ENCODE data around the gene NCOA3.
A peak's percentile ranks its signal among the peaks of the same experiment; 100 is the strongest.
"Not testable (repeated sequence)": the region's sequence is repeated elsewhere in the genome, so short reads cannot be mapped to it uniquely, and the experiment has no call there.

The NCOA3 gene

DNA sequence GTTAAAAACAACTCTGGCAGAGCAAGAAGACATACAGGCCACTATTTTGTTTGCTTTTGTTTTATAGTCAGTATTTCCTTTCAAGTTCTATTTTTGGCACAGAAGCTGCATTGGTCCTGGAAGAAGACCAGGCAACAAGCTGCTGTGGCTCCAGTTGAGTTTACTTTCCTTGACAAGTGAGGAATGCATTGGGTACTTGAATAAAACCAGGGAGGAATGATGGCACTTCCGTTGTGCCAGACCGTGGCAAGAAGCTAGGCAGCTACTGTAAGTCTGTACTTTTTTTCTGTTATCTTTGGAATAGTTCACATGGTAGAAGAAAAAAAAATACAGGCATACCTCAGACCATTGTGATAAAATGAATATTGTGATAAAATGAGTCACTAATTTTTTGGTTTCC lies 66.3 kb downstream of the NCOA3 start:
- DNase-seq: no peak

DNA sequence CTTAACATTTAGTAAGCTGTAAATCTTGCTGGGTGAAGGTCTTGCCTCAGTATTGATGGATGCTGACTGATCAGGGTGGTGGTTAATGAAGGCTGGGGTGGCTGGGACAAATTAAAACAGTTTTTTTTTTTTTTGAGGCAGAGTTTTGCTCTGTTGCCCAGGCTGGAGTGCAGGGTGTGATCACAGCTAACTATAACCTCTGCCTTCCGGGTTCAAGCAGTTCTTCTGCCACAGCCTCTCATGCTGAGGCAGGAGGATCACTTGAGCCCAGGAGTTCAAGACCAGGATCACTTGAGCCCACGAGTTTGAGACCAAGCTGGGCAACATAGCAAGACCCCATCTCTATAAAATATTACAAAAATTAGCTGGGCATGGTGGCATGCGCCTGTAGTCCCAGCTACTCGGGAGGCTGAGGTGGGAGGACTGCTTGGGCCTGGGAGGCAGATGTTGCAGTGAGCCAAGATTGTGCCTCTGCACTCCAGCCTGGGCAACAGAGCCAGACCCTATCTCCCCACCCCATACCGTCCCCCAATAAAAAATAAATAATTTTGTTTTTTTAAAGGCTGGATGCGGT lies 67.2 kb downstream of the NCOA3 start:
- no peak for DNase-seq

DNA sequence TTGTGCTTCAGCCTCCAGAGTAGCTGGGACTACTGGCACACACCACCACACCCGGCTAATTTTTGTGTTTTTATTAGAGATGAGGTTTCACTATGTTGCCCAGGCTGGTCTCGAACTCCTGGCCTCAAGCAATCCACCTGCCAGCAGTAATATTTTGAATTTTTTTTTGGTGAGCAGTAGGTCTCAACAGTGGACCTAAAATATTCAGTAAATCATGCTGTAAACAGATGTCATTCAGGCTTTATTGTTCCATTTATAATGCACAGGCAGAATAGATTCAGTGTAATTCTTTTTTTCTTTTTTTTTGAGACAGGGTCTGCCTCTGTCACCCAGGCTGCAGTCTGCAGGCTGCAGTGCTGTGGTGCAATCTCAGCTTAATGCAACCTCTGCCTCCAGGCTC lies 69.7 kb downstream of the NCOA3 start:
- no peak for DNase-seq

DNA sequence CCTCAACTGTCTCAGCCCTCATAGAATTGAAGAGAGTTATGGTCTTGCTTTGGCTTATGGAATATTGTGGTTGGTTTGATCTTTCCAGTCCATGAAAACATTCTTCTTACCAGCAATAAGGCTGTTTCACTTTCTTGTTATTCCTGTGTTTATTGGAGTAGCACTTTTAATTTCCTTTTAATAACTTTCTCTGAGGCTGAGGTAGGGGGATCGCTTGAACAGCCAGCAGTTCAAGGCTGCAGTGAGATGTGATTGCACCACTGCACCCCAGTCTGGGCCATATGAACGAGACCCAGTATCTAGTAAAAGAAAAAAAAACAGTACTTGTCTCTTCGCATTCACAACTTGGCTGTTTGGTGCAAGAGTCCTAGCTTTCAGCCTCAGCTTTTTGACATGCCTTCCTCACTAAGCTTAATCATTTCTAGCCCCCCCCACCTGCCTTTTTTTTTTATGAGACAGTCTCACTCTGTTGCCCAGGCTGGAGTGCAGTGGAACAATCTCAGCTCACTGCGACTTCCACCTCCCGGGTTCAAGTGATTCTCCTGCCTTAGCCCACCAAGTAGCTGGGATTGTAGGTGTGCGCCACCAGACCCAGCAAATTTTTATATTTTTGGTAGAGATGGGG lies 70.5 kb downstream of the NCOA3 start:
- no peak for DNase-seq

DNA sequence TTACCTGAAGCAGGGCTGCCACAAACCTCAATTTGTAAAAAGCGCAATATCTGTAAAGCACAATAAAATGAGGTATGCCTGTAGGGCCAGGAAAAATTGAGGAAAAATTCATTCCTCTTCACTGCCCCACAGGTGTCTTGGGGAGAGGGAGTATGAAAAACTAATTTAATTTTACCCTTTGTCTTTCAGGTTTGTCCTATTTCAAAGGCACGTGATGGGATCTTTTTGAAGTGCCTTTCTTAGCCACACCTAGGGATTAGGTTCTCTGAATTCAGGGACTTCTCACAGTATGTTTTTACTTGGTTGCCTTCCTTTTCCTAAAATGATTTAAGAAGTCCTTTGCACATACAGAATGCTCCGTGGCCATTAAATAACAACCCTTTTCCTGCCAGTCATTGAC lies 71.9 kb downstream of the NCOA3 start:
- no peak for DNase-seq

DNA sequence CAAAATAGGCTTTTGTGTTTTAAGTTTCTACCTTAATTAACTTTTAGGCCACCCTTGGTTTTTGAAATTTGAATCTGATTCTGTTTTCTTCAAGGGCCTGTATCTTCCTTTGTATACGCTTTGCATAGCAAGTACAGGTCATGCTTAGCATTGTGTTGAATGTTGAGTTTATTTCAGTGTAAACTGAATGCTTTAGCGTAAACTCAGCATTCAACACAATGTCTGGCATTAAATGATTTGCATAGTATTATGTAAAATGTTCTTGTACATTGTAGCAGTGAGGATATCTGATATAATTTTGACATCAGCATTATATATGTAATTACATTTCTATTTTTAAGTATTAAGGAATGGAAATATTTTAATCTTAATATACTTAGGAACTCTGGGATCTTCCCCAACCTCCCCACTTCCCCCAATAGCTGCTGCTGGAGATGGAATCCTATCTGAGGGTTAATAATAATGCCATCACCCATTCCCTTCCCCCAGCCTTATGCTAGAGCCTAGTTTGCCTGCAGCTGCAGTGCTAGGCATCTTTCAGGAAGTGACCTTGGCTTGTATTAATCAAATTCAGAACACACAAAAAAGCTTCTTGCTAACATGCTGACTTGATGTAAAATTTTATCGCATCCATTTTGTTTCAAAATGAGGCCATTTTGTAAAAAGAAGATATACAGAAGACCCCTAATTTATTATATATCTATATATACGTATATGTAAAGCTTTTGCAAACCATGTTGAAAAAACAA lies 73.1 kb downstream of the NCOA3 start:
- DNase-seq: no peak

DNA sequence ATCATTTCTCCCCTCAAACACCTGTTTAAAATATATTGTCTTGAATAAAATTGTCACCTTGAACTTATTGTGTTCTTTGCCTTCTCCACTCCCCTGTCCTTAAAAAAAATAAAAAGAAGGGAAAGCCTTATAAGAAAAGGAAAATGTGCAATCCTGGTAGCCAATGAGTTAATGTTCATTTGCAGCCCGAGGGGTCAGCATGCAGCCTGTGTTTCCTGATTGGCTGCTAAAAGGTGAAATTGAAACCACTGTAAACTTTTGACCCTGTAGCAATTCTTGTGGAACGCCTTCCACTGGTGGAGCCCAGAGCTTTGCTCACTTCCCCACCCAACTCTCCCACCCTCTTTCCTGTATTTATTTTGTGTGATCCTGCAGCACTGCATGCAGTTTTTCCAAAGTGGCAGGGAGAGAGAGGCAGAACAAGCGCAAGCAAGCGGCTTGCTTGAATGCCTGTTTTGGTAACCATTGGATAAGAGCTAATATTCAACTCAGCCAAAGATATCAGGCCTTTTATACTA lies 74.9 kb downstream of the NCOA3 start:
- peak in 1 of 2 experiments; percentile 38 for DNase-seq

DNA sequence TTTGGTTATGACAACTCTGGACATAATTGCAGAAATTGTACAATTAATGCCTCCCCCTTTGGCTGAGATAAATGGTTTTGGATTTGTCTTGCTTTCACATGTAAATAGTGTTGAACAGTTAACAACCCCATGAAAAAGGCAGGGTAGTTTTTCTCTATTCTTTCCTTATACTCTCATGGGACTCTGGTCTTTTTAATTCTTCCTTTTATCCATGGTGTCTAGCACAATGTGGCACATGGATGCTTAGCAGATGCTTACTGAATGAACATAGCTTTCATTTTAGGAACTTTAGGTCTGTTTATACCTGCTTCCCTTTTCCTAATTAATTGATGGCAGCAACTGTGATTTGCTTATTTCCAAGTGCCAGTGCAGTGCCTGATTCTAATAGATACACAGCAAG lies 75.6 kb downstream of the NCOA3 start:
- DNase-seq: peak in 1 of 2 experiments; percentile 28

DNA sequence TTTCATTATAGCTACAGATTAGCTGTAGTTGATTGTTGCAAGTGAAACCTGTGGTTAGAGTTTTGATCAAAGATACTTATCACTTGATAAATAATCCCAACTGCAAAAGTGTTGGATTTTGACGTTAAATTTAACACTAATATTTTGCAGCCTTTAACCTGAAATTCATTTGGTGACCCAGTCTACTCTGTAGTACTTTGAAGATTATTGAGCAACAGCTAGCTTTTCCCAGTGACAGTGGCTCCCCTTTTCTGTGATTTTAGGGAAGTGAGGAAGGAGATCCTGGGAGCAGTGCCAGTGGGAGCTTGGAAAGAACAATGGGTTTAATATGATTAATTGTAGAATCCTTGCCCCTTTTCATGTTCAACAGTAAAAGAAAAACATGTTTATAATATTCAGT lies 76.9 kb downstream of the NCOA3 start:
- no peak for DNase-seq

DNA sequence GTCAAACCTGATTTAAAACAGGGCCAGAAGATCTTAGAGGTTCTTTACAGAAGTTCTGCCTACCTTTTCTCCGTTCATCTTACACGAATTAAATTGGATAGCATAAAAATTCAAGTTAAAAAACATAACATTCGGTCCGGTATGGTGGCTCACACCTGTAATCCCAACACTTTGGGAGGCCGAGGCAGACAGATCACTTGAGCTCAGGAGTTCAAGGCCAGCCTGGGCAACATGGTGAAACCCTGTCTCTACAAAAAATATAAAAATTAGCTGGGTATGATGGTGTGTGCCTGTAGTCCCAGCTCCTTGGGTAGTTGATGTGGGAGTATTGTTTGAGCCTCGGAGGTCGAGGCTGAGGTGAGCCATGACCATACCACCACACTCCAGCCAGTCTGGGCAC lies 79.0 kb downstream of the NCOA3 start:
- not testable (repeated sequence) for DNase-seq

DNA sequence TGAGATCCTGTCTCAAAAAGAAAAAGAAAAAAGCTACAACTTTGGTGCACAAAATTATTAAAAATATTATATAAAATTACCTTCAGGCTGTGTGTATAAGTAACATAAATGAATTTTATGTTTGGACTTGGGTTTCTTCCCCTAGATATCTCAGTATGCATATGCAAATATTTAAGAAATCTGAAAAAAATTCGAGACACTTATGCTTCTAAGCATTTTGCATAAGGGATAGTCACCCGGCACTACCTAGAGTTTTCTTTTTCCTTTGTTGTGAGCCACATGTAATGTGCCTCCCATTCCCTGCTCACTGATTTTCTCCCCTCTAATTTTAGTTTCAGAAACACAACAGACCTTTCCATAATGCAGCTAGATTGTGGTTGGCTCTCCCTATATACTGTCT lies 79.4 kb downstream of the NCOA3 start:
- no peak for DNase-seq

DNA sequence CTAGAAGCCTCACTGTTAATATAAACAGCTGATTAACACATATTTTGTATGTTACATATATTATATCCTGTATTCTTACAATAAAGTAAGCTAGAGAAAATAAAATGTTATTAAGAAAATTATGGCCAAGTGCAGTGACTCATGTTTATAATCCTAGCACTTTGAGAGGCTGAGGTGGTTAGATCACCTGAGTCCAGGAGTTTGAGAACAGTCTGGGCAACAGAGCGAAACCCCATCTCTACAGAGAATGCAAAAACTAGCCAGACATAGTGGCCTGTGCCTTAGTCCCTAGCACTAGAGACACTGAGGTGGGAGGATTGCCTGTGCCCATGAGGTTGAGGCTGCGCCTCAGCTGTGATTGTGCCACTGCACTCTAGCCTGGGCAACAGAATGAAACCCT lies 81.9 kb downstream of the NCOA3 start:
- DNase-seq: no peak

DNA sequence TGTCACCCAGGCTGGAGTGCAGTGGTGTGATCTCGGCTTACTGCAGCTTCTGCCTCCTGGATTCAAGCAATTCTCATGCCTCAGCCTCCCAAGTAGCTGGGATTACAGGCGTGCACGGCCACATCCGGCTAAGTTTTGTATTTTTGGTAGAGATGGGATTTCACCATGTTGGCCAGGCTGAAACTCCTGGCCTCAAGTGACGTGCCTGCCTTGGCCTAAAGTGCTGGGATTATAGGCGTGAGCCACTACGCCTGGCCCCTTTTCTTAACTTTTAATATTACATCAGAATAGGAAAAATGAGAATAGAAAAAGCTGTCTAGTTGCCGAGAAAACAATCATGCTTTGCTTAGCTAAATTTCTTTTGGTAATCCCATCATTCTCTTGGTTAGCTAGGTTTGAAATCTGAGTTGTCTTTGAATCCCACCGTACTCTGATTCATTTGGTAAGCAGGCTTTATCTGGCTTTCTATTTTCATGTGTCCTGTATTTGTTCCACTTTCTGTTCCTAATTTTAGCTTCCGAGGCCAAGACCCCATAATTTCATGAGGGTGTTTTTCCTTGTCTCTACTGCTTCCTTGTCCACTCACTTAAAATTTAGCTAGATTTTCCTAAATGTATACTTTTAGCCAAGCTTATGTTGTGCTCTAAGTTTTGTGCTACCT lies 83.5 kb downstream of the NCOA3 start:
- no peak for DNase-seq

DNA sequence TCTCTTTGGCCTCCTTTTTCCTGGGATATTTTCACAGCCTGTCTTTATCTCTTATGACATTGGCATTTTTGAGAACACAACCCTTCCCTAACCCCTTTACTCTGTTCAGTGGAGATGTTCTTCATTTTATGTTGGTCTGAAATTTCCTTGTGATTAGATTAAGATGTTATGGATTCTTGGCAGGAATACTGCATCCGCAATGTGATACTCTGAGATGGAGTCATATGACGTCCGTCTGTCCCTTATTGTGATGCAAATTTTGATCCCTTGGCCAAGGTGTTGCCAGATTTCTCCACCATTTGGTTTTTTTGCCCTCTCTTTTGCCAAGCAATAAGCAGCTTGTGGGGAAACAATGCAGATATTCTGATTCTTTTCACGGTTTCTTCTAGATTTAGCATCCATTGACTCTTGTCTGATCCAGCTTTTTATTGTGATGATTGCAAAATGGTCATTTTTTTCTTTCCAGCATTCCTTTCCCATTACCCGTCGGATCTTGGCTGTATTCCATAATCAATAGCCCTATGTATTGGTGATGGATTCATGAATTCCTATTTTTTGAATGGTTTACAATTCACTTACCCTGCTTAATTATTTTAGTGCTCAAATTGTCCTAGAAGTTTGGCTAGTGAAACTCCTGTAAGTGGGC lies 85.1 kb downstream of the NCOA3 start:
- no peak for DNase-seq

DNA sequence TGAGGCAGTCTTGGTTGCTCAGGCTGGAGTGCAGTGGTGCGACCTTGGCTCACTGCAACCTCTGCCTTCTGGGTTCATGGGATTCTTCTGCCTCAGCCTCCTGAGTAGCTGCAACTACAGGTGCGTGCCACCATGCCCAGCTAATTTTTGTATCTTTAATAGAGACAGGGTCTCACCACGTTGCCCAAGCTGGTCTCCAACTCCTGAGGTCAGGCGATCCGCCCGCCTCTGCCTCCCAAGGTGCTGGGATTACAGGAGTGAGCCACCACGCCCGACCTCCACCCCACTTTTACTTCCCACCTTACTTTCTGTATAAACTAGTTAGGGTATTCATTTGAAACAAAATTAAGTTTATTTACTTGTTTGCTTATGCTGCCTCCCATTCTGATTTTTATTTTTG lies 86.5 kb downstream of the NCOA3 start:
- no peak for DNase-seq

DNA sequence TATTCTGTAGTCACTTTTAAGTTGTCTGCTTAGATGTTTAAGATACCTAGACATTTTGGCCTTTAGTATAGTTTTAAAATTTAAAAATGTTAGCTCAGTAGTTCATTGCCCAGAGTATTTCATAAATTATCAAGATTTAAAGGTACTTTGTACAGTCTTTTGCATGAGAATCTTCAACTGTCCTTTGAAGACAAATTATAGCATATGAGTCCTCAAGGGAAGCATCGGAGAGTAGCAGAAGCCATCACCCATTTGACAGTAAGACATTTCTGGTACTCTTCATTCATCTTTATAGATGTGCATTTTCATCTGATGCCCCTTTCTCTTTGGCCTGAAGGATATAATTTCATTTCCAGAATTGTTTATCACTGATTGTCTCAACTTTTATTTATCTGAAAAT lies 89.5 kb downstream of the NCOA3 start:
- no peak for DNase-seq

DNA sequence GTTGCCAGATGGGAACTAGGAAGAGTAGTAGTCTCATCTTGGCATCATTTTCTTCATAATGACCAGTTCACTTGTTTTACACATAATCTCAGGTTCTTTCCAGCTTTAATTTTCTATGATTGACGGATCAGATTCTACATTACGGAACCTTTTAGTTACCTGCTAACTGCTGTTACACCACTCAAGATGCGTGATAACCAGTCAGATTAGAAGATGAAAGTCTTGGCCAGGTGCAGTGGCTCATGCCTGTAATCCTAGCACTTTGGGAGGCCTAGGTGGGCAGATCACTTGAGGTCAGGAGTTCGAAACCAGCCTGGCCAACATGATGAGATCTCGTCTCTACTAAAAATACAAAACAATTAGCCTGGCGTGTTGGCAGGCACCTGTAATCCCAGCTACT lies 92.5 kb downstream of the NCOA3 start:
- no peak for DNase-seq

DNA sequence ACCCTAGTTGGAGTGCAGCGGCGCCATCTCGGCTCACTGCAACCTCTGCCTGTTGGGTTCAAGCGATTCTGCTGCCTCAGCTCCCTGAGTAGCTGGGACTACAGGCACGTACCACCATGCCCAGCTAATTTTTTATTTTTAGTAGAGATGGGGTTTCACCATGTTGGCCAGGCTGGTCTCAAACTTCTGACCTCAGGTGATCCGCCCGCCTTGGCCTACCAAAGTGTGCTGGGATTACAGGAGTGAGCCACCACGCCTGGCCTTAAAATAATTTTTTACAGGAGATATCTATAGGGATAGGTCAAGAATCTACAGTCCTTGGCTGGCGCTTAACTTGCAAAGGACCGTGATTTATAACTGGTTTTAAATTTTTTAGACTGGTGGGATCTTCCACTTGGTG lies 93.5 kb downstream of the NCOA3 start:
- DNase-seq: not testable (repeated sequence)

DNA sequence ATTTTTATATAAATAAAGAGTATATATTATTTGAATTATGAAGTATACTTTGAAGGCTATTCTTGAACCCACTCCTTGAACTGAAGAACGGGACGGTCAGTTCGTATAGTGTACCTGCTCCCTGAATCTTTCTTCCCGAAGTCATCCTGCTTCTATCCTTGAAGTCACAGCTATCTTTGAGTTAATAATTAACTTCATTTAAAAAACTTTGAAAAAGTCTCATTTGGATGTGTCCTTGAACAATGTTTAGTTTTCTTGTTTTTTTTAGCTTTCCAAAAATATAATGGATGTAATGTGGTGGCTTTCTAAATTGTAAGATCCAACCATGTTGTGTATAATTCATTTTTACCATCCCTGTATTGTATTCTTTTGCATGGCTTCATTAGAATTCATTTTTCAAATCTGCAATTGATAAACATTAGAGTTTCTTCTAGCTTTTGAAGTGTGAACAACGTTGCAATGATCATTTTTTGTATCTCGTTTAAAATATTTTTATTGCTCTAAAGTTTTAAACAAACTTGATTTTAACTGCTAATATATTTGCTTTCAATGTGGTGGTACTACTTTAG lies 94.4 kb downstream of the NCOA3 start:
- no peak for DNase-seq

DNA sequence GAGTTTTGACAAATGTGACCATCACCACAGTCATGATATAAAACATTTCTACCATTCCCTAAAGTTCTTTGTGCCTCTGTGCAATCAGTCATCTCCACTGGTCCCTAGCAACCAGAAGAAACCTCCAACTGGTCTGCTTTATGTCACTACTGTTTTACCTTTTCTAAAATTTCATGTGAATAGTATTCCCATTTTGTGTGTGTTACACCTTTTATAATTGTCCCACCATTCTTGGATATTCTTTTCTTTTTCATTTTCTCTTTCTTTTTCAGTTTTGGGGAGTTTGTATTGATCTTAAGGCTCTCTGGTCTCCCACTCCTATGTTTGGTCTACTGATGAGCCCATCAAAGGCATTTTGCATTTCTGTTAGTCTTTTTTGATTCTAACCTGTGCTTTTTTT lies 95.4 kb downstream of the NCOA3 start:
- no peak for DNase-seq

DNA sequence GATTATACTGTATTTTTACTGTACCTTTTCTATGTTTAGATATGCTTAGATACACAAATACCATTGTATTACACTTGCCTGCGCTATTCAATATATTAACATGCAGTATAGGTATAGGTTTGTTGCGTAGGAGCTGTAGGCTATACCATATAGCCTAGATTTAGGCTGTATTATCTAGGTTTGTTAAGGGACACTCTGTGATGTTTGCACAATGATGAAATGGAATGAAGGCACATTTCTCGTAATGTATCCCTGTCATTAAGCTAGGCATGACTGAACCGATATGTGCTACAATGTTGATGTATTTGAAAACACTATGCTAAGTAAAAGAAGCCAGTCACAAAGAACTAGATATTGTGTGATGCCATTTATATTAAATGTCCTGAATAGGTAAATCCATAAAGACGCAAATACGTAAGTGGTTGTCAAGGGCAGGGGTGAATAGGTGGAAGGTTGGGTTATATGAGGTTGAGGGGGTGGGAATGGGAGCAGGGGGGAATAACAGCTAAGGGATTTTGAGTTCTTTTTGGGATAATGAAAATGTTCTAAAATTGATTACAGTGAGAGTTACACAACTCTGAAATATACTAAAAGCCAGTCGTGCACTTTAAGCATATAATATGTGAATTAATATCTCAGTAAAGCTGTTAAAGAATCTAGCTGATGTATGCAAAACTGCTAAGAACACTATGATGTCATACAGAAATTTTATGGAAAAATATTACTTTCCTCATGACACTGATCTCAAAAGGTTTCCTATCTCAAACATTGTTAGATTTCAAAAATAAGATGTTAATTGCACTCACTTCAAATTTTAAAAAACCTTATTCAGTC lies 97.4 kb downstream of the NCOA3 start:
- no peak for DNase-seq

DNA sequence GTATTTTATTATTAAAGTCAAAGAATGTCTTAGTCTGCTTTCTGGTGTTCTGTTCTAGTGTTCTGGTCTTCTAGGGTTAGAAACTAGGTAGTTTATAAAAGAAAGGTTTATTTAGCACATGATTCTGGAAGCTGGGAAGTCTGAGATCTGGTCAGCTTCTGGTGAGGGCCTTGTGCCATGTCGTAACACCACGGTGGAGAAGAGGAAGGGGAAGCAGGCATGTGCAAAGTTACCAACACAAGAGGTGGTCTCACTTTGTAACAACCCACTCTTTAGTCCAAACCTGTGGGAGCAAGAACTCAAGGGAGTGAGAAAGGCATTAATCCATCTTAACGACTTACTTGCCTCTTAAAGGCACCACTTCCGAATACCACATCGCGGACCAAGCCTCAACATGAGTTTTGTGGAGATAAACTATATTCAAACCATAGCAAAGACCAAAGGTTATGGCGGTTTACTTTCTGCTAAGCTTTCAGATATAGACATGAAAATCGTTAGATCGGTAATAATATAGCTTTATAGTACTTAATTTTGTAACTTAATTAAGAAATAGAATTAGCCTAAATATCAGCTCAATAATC lies 99.4 kb downstream of the NCOA3 start:
- no peak for DNase-seq

Data from NCI-H1930 (cell line).